Heart right ventricle (tissue), 16 donors: ENCODE data around the gene GBX1. TPM values are rescaled to one million over a fixed set of nuclear protein-coding genes. Genes with fewer than 3 reads are reported as not detected.

ENCODE experiments used
- ATAC-seq, 8 donors: fragments of 200-7000 bp; cut with Tn5 transposase; one replicate each; pipeline ENCODE4 v1.9.1; 2020; ENCODE audit warnings: mild to moderate bottlenecking in 8 of 8, moderate library complexity in 8 of 8, moderate number of reproducible peaks in 1 of 8
- DNase-seq, 2 donors: peaks; one replicate each; pipeline ENCODE4 v3.0.0-alpha.2; 2020
- H3K27ac ChIP-seq, 10 donors: fragments of 200-600 bp; sonication (generic) in 2 of 10; one replicate each; pipeline versions ENCODE4 v1.5.0 to v1.8.0; 2020 to 2022; ENCODE audit warnings: mild to moderate bottlenecking in 3 of 10
- H3K27me3 ChIP-seq, 7 donors: fragments of 200-600 bp; one replicate each; pipeline ENCODE4 v1.8.0; 2021 to 2022; ENCODE audit warnings: mild to moderate bottlenecking in 2 of 7
- H3K36me3 ChIP-seq, 9 donors: fragments of 200-600 bp; sonication (generic) in 1 of 9; one replicate each; pipeline versions ENCODE4 v1.5.0 to v1.8.0; 2020 to 2022; ENCODE audit warnings: mild to moderate bottlenecking in 2 of 9
- H3K4me1 ChIP-seq, 9 donors: fragments of 200-600 bp; sonication (generic) in 1 of 9; one replicate each; pipeline versions ENCODE4 v1.5.0 to v1.8.0; 2020 to 2022; ENCODE audit warnings: mild to moderate bottlenecking in 4 of 9
- H3K4me3 ChIP-seq, 10 donors: fragments of 200-600 bp; sonication (generic) in 2 of 10; one replicate each; pipeline versions ENCODE4 v1.5.0 to v1.8.0; 2020 to 2022; ENCODE audit warnings: mild to moderate bottlenecking in 7 of 10, moderate library complexity in 2 of 10
- H3K9me3 ChIP-seq, 11 donors: fragments of 200-600 bp in 10 of 11; sonication (generic) in 2 of 11; one replicate each; pipeline versions ENCODE4 v1.5.0 to v1.8.0; 2013 to 2022; ENCODE audit warnings: mild to moderate bottlenecking in 2 of 11, control low read depth in 1 of 11, moderate library complexity in 1 of 11
- CTCF ChIP-seq, 9 donors: fragments of 200-600 bp; sonication (generic) in 2 of 9; IDR thresholded peaks; one replicate each; pipeline versions ENCODE4 v1.5.0 to v1.8.0; 2021 to 2022; ENCODE audit warnings: antibody characterized with exemption in 9 of 9, mild to moderate bottlenecking in 5 of 9, moderate library complexity in 1 of 9
- WGBS, 2 donors: extraction: QIAGEN DNeasy Blood & Tissue Kit; methylation state at CpG; one replicate each; pipeline ENCODE4 v1.1.7; 2013; ENCODE audit warnings: inconsistent platforms in 1 of 2; 5-methylcytosine and 5-hydroxymethylcytosine counted together
- intact Hi-C, 10 donors: fragments of 100-400 bp; cut with DNase I; formaldehyde crosslinking; loops; one replicate each; pipeline versions ENCODE4 v1.11.1 to v1.14.2; 2022
- polyA plus RNA-seq, 2 donors: library from polyadenylated mRNA; stranded (reverse); fragments of 200-250 nt; gene quantifications; one replicate each; pipeline ENCODE4 v1.2.3, GENCODE V29; 2013
- total RNA-seq, 10 donors: library from RNA; stranded (reverse); fragmentation: NEBNext Ultra II Directional in 3 of 10; extraction: Animal tissue kit (Norgen Biotek cat#: 25700) in 3 of 10; gene quantifications; one replicate each; pipeline versions ENCODE4 v1.2.1 to v1.2.4, GENCODE V29; 2021 to 2023
- donor health status: Arrhythmogenic right ventricular cardiomyopathy.
- donor health status: ischemic (EF 13 %, LVEDD 7.1; RV severe dilation, severe dysfunction).
- donor health status: healthy with polysubstance abuse.
- donor health status: DM: no; HTN: yes; CAD: no.
- donor health status: DM: no; HTN: no; CAD: no.
- donor health status: ischemic (EF 25% LVEDD 6.9; RV normal size, moderate dysfunction).
- donor health status: ischemic (EF 25% LVEDD 5.7; RV mildly dilated, moderate dysfunction).
- donor health status: healthy.
- donor health status: DM: yes; HTN: yes; CAD: no.
- donor health status: Ischemic cardiomyopathy.
- donor health status: ischemic (EF 35%, LVEDD 5.7; RV mildly dilated, moderate dysfunction).
- donor health status: nonischemic (EF 11% LVEDD 7.7; RV severe dilation, severe dysfunction).
- donor health status: DM: yes; HTN: yes; CAD: no.
- donor health status: PGD.
- donor health status: ischemic (EF 29% LVEDD 5.4; RV normal size, mild dysfunction).
- donor health status: nonischemic (EF 23%, LVEDD 6.1; RV moderate dilation, normal function).

The GBX1 gene
- total and polyA plus RNA-seq, 12 donors, result 0.04 to 2.0 (median 0.93) TPM; not detected in 3

GRCh38 chr7:151135525-151135845 lies 32.0 kb downstream of the GBX1 start:
- H3K9me3 ChIP-seq, result no peaks in the 10 kb centered on the region
- WGBS, 2 donors, result 95 to 96% methylated on average over 5 of the region's 5 CpGs
- intact Hi-C loops, result no loop called here
- no peak for TF ChIP-seq CTCF (IDR thresholded peaks at IDR 0.05)
- H3K27ac ChIP-seq, result no peak overlapping the region
- H3K27me3 ChIP-seq, result no peaks in the 10 kb centered on the region
- ATAC-seq (no peak), DNase-seq (no peak)
- H3K4me1 ChIP-seq, result peaks cover 0 to 41% (median 20%) of the 10 kb centered on the region in 9 donors
- H3K36me3 ChIP-seq, result peaks cover 0 to 96% (median 12%) of the 10 kb centered on the region in 9 donors
- H3K4me3 ChIP-seq, result no peak overlapping the region

DNA sequence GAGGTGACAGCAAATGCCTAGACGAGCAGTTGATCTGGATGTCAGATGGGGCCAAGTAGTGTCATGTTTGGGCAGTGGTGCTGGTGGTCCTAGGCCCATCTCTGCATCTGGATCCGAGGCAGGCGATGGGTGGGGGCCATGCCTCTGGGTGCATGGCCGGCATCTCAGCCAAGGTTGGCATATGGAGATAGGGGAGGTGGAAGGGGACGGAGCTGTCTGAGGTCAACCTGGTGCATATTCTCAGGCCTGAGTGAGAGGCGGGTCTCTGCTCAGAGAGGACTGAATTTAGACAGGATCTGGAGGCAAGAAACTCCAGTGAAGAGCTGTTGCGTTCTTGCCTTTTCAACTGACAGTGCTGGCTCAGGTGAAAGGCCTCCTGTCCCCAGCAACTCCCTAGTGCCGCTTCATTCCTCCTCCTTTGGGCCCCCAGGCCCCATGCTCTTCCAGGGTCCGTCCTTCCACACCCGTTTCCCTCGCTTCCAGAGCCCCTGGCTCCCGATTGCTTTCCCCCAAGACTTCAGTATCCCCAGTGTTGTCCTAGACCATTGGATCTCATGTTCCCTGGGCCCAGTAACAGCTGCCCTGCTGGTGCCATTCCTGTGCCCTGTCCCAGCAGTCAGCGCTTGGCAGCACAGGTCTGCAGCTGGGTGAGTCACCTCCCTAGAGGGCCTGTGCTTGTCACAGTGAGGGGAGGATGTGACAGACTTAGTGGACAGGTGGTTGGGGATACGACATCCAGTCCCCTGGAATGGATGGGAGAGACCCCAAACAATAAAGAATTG lies 32.6 kb downstream of the GBX1 start:
- DNase-seq (no peak), ATAC-seq (peak in 1 of 8 donors; percentile 41)
- Histone ChIP-seq H3K36me3 (peaks cover 0 to 96% (median 12%) of the 10 kb centered on the region in 9 donors), H3K9me3 (no peaks in the 10 kb centered on the region), H3K27me3 (no peaks in the 10 kb centered on the region), H3K27ac (no peak overlapping the region), H3K4me3 (no peak overlapping the region), H3K4me1 (peaks cover 0 to 41% (median 20%) of the 10 kb centered on the region in 9 donors)
- no peak for TF ChIP-seq CTCF (IDR thresholded peaks at IDR 0.05)
- intact Hi-C loops, result no loop called here
- 88 to 90% methylated on average over 14 of the region's 14 CpGs for WGBS, 2 donors

- 78 to 81% methylated on average over 24 of the region's 24 CpGs for WGBS, 2 donors
- intact Hi-C loops, result no loop called here
- Histone ChIP-seq H3K9me3 (no peaks in the 10 kb centered on the region), H3K36me3 (peaks cover 0 to 96% (median 12%) of the 10 kb centered on the region in 9 donors), H3K27ac (no peak overlapping the region), H3K4me3 (no peak overlapping the region), H3K27me3 (no peaks in the 10 kb centered on the region), H3K4me1 (peaks cover 0 to 41% (median 20%) of the 10 kb centered on the region in 9 donors)
- DNase-seq (peak in 1 of 2 donors; percentile 22), ATAC-seq (peak in 3 of 8 donors; percentile 12 to 43 (median 32))
- TF ChIP-seq CTCF (IDR thresholded peaks at IDR 0.05), result no peak
Measured at GRCh38 chr7:151133986-151134742, 33.3 kb downstream of the GBX1 start.

- no peak for TF ChIP-seq CTCF (IDR thresholded peaks at IDR 0.05)
- Histone ChIP-seq H3K4me3 (no peak overlapping the region), H3K36me3 (peaks cover 0 to 99% (median 15%) of the 10 kb centered on the region in 9 donors), H3K9me3 (no peaks in the 10 kb centered on the region), H3K27ac (no peak overlapping the region), H3K27me3 (no peaks in the 10 kb centered on the region), H3K4me1 (peaks cover 0 to 34% (median 18%) of the 10 kb centered on the region in 9 donors)
- 93% methylated on average over 16 of the region's 16 CpGs for WGBS, 2 donors
- DNase-seq (peak in 1 of 2 donors; percentile 6), ATAC-seq (no peak)
- intact Hi-C loops, result no loop called here
Measured at GRCh38 chr7:151133266-151133985, 34.1 kb downstream of the GBX1 start.
